Glutamatergic neuron (in vitro differentiated cells): Measurements from ENCODE around the gene MAB21L3. TPM values are rescaled to one million over a fixed set of nuclear protein-coding genes. Genes with fewer than 3 reads are reported as not detected.

Source experiments
- DNase-seq: peaks from one replicate; pipeline ENCODE4 v3.0.0; 2022
- H3K27ac Mint-ChIP-seq: one replicate; pipeline ENCODE4 v1.8.0; 2020; ENCODE audit warnings: mild to moderate bottlenecking, mixed read lengths, inconsistent platforms; ENCODE audit not compliant: unreplicated experiment
- H3K27me3 Mint-ChIP-seq: one replicate; pipeline ENCODE4 v1.8.0; 2020; ENCODE audit warnings: mild to moderate bottlenecking, moderate library complexity, mixed read lengths, inconsistent platforms; ENCODE audit not compliant: unreplicated experiment
- H3K36me3 Mint-ChIP-seq: one replicate; pipeline ENCODE4 v1.8.0; 2020; ENCODE audit warnings: mild to moderate bottlenecking, mixed read lengths, inconsistent platforms; ENCODE audit not compliant: unreplicated experiment
- H3K4me1 Mint-ChIP-seq: one replicate; pipeline ENCODE4 v1.8.0; 2020; ENCODE audit warnings: mild to moderate bottlenecking, low read depth, mixed read lengths, inconsistent platforms; ENCODE audit not compliant: unreplicated experiment
- H3K4me3 Mint-ChIP-seq: one replicate; pipeline ENCODE4 v1.8.0; 2020; ENCODE audit warnings: mild to moderate bottlenecking, mixed read lengths, inconsistent platforms; ENCODE audit not compliant: unreplicated experiment
- H3K9me3 Mint-ChIP-seq: one replicate; pipeline ENCODE4 v1.8.0; 2020; ENCODE audit warnings: mild to moderate bottlenecking, moderate library complexity, mixed read lengths, inconsistent platforms; ENCODE audit not compliant: unreplicated experiment
- CTCF ChIP-seq: fragments of 200-600 bp; sonication (generic); IDR thresholded peaks from one replicate; pipeline ENCODE4 v1.5.0; 2021; ENCODE audit not compliant: partially characterized antibody, unreplicated experiment
- total RNA-seq: library from RNA; stranded (reverse); fragmentation: NEBNext Ultra II Directional; extraction: Animal tissue kit (Norgen Biotek cat#: 25700); gene quantifications from one replicate; pipeline ENCODE4 v1.2.1, GENCODE V29; 2021; ENCODE audit not compliant: unreplicated experiment

The MAB21L3 gene
- total RNA-seq, 1 donor from 2014 or later, result 0.22 TPM

GRCh38 chr1:116087628-116088027 lies 23.6 kb upstream of the MAB21L3 start:
- no peak overlapping the region for H3K27ac Mint-ChIP-seq
- DNase-seq, result no peak

GRCh38 chr1:116089870-116090269 lies 21.3 kb upstream of the MAB21L3 start:
- Mint-ChIP-seq H3K27ac (no peak overlapping the region), H3K4me3 (no peak overlapping the region), H3K27me3 (no peaks in the 10 kb centered on the region), H3K36me3 (peaks cover 45% of the 10 kb centered on the region), H3K9me3 (peaks cover 3% of the 10 kb centered on the region), H3K4me1 (no peaks in the 10 kb centered on the region)
- no peak for TF ChIP-seq CTCF
- no peak for DNase-seq

More at GRCh38 chr1:116087628-116088027, 23.6 kb upstream of the MAB21L3 start:
- TF ChIP-seq CTCF, result no peak
- peaks cover 37% of the 10 kb centered on the region for H3K36me3 Mint-ChIP-seq
- H3K9me3 Mint-ChIP-seq, result peaks cover 3% of the 10 kb centered on the region
- no peak overlapping the region for H3K4me3 Mint-ChIP-seq
- no peaks in the 10 kb centered on the region for H3K4me1 Mint-ChIP-seq
- H3K27me3 Mint-ChIP-seq, result peaks cover 2% of the 10 kb centered on the region

GRCh38 chr1:116091083-116091482 lies 20.1 kb upstream of the MAB21L3 start:
- Mint-ChIP-seq H3K4me1 (no peaks in the 10 kb centered on the region), H3K9me3 (peaks cover 3% of the 10 kb centered on the region), H3K27me3 (no peaks in the 10 kb centered on the region), H3K36me3 (peaks cover 45% of the 10 kb centered on the region), H3K27ac (no peak overlapping the region), H3K4me3 (no peak overlapping the region)
- DNase-seq, result no peak
- TF ChIP-seq CTCF, result no peak

- TF ChIP-seq CTCF, result no peak
- no peaks in the 10 kb centered on the region for H3K4me1 Mint-ChIP-seq
- H3K27me3 Mint-ChIP-seq, result no peaks in the 10 kb centered on the region
- peaks cover 3% of the 10 kb centered on the region for H3K9me3 Mint-ChIP-seq
- no peak overlapping the region for H3K4me3 Mint-ChIP-seq
- no peak for DNase-seq
- H3K36me3 Mint-ChIP-seq, result peaks cover 45% of the 10 kb centered on the region
- no peak overlapping the region for H3K27ac Mint-ChIP-seq
Observed at GRCh38 chr1:116092752-116093489, 18.3 kb upstream of the MAB21L3 start.

- no peak for DNase-seq
- Mint-ChIP-seq H3K27ac (no peak overlapping the region), H3K27me3 (no peaks in the 10 kb centered on the region), H3K4me3 (no peak overlapping the region), H3K9me3 (peaks cover 3% of the 10 kb centered on the region), H3K4me1 (peaks cover 2% of the 10 kb centered on the region), H3K36me3 (peaks cover 30% of the 10 kb centered on the region)
- TF ChIP-seq CTCF, result no peak
Observed at GRCh38 chr1:116095027-116095426, 16.2 kb upstream of the MAB21L3 start.
